GM12878 (cell line): ENCODE results near the gene TUT1. TPM values are rescaled to one million over a fixed set of nuclear protein-coding genes. Genes with fewer than 3 reads are reported as not detected.

Source experiments
- ATAC-seq: fragments of 200-7000 bp; cut with Tn5 transposase; 3 replicates; pipeline ENCODE4 v1.9.1; 2020; ENCODE audit warnings: mild to moderate bottlenecking, moderate library complexity
- BruUV-seq: library from RNA; stranded (reverse); fragments of 400-500 nt; replicated peaks from 2 replicates; lab custom pipeline; 2021; lab: Mats Ljungman, UMichigan
- CTCF ChIA-PET: fragments of 300-600 bp; sonication (Branson Sonifier 250); formaldehyde crosslinking; extraction: SDS; loops from one replicate; lab custom pipeline; 2021; ENCODE audit warnings: inconsistent platforms; lab: Yijun Ruan, JAX
- POLR2A ChIA-PET: fragments of 350-600 bp; formaldehyde crosslinking; extraction: SDS; loops from one replicate; lab custom pipeline; 2021; ENCODE audit warnings: inconsistent platforms; lab: Charles Lee
- RAD21 ChIA-PET: fragments of 300-600 bp; sonication (Branson Sonifier 250); formaldehyde crosslinking; loops from one replicate; lab custom pipeline; 2023; ENCODE audit warnings: antibody characterized with exemption; ENCODE audit not compliant: unreplicated experiment; lab: Charles Lee
- SMC1A ChIA-PET: fragments of 300-600 bp; sonication (Branson Sonifier 250); formaldehyde crosslinking; loops from one replicate; lab custom pipeline; 2023; ENCODE audit not compliant: unreplicated experiment, uncharacterized antibody; lab: Charles Lee
- DNase-seq: peaks from one replicate; pipeline ENCODE4 v3.0.0-alpha.2; 2011; ENCODE audit warnings: low read depth, low spot score
- FAIRE-seq: peaks from 3 replicates; lab custom pipeline; 2011; peaks lifted over from hg19 to GRCh38; lab: Jason Lieb, UNC
- H2AFZ ChIP-seq: 2 replicates; pipeline ENCODE4 v1.6.0; 2011; ENCODE audit warnings: low read depth, low read length, control low read depth; ENCODE audit not compliant: control insufficient read depth
- H3K27ac ChIP-seq: 2 replicates; pipeline ENCODE4 v1.5.1; 2011; ENCODE audit warnings: control low read depth; ENCODE audit not compliant: control insufficient read depth, insufficient read depth
- H3K27me3 ChIP-seq, 2 experiments: replicated peaks in 1 of 2; 2 replicates each; pipeline versions ENCODE4 v1.6.0 to v1.6.1; 2011; ENCODE audit warnings: low read length in 1 of 2; ENCODE audit not compliant: control insufficient read depth in 2 of 2, insufficient read depth in 2 of 2
- H3K36me3 ChIP-seq, 2 experiments: 2 replicates each; pipeline ENCODE4 v1.5.1; 2011; ENCODE audit warnings: low read length in 1 of 2; ENCODE audit not compliant: control insufficient read depth in 2 of 2, insufficient read depth in 2 of 2
- H3K4me1 ChIP-seq: 2 replicates; pipeline ENCODE4 v1.6.1; 2011; ENCODE audit warnings: mild to moderate bottlenecking, low read length, moderate library complexity, mixed read lengths; ENCODE audit not compliant: control insufficient read depth, insufficient read depth
- H3K4me2 ChIP-seq: 2 replicates; pipeline ENCODE4 v1.6.0; 2011; ENCODE audit warnings: control low read depth; ENCODE audit not compliant: control insufficient read depth, insufficient read depth
- H3K4me3 ChIP-seq: fragments of 200-600 bp; sonication (generic); 2 replicates; pipeline ENCODE4 v1.5.1; 2016
- H3K79me2 ChIP-seq: 2 replicates; pipeline ENCODE4 v1.6.0; 2011; ENCODE audit warnings: low read length; ENCODE audit not compliant: control insufficient read depth, insufficient read depth
- H3K9ac ChIP-seq: 2 replicates; pipeline ENCODE4 v1.8.0; 2011; ENCODE audit warnings: low read length, control low read depth, mixed read lengths; ENCODE audit not compliant: control insufficient read depth, insufficient read depth
- H3K9me3 ChIP-seq: replicated peaks from 3 replicates; pipeline ENCODE4 v1.5.1; 2011; ENCODE audit warnings: mild to moderate bottlenecking, low read length; ENCODE audit not compliant: control insufficient read depth, insufficient read depth
- H4K20me1 ChIP-seq: 2 replicates; pipeline ENCODE4 v1.6.0; 2011; ENCODE audit not compliant: control insufficient read depth, insufficient read depth
- BACH1 ChIP-seq: fragments of 450-650 bp; IDR thresholded peaks from 2 replicates; pipeline ENCODE4 v1.6.1; 2017; ENCODE audit warnings: mild to moderate bottlenecking, borderline replicate concordance
- ELK1 ChIP-seq: IDR thresholded peaks from 2 replicates; pipeline ENCODE4 v1.6.1; 2012; ENCODE audit warnings: low read depth, low read length, improper control_type of control experiment
- FOXM1 ChIP-seq: IDR thresholded peaks from 2 replicates; pipeline ENCODE4 v1.6.1; 2012; ENCODE audit warnings: low read depth, mild to moderate bottlenecking, inconsistent platforms, low read length, moderate library complexity
- PAX8 ChIP-seq: fragments of 450-650 bp; IDR thresholded peaks from 2 replicates; pipeline ENCODE4 v1.6.1; 2017; ENCODE audit warnings: mild to moderate bottlenecking, moderate library complexity
- RB1 ChIP-seq: fragments of 450-650 bp; formaldehyde crosslinking; IDR thresholded peaks from 2 replicates; pipeline ENCODE4 v1.6.1; 2017; ENCODE audit warnings: mild to moderate bottlenecking, borderline replicate concordance
- SP1 ChIP-seq: IDR thresholded peaks from one replicate; pipeline ENCODE4 v1.6.1; 2011; ENCODE audit warnings: low read depth, low read length
- ZSCAN29 ChIP-seq: fragments of 450-650 bp; IDR thresholded peaks from 2 replicates; pipeline ENCODE4 v1.6.1; 2017; ENCODE audit warnings: mild to moderate bottlenecking, moderate library complexity
- WGBS: methylation state at CpG from one replicate; pipeline ENCODE4 v1.1.6; 2016; ENCODE audit warnings: low lambda C conversion rate; ENCODE audit not compliant: insufficient replicate concordance, insufficient coverage; ENCODE audit errors: missing lambda C conversion rate; 5-methylcytosine and 5-hydroxymethylcytosine counted together
- in situ Hi-C: fragments of 300-500 bp; cut with MboI; formaldehyde crosslinking; loops from 9 replicates; pipeline ENCODE4 v1.14.3; 2018; ENCODE audit warnings: mixed read lengths
- intact Hi-C: fragments of 100-400 bp; cut with micrococcal nuclease; formaldehyde crosslinking; loops from one replicate; pipeline ENCODE4 v1.14.2; 2022; ENCODE audit not compliant: unreplicated experiment
- polyA plus RNA-seq, 11 experiments: library from polyadenylated mRNA; depleted of rRNA in 4 of 11; unstranded in 6 of 11; stranded (reverse) in 5 of 11; fragments of >200 nt; fragmentation: Nextera tagmentation in 4 of 11; fragmentation: Illumina TruSeq in 1 of 11; extraction: Ambion mirVana in 4 of 11; extraction: Trizol in 1 of 11; gene quantifications; 1 replicate in 1 of 11; 2 replicates in 10 of 11; pipeline versions ENCODE4 v1.2.1 to v1.2.3, GENCODE V29; 2011 to 2016; ENCODE audit warnings: inconsistent platforms in 2 of 11, missing spikeins in 2 of 11, low read depth in 1 of 11
- total RNA-seq, 4 experiments: library from RNA; depleted of rRNA in 3 of 4; stranded (reverse); fragments of >200 nt in 3 of 4; fragmentation: Illumina TruSeq in 1 of 4; extraction: Trizol in 1 of 4; gene quantifications; 2 replicates each; pipeline versions ENCODE4 v1.2.1 to v1.2.3, GENCODE V29; 2013 to 2021

The TUT1 gene
- total and polyA plus RNA-seq, 10 of the 15 experiments (the other 5 are each of a cell fraction or from before 2014, with no cell fraction given) = 1.1 to 29.9 (median 16.2) TPM

- Histone ChIP-seq H3K36me3 (peaks cover 3 to 15% of the 10 kb centered on the region in 2 experiments; a peak in 3 of 4 replicates), H4K20me1 (no peaks in the 10 kb centered on the region; the same call in 1 of the 2 replicates), H3K27me3 (no peaks in the 10 kb centered on the region), H3K4me1 (peaks cover 12% of the 10 kb centered on the region), H3K27ac (no peak overlapping the region), H3K79me2 (peaks cover 20% of the 10 kb centered on the region), H2AFZ (no peak overlapping the region), H3K4me2 (no peak overlapping the region), H3K4me3 (no peak overlapping the region), H3K9ac (no peak overlapping the region), H3K9me3 (no peaks in the 10 kb centered on the region)
- ChIA-PET CTCF (no interaction called here), POLR2A (interaction anchor here (0.7 to 1.2 kb wide), 2 partner anchors 18 to 225 kb away, joined by 3 read pairs; partner anchors contain the start of gene B3GAT3), SMC1A (no interaction called here), RAD21 (interaction anchor here (0.5 to 0.9 kb wide), 2 partner anchors 13 to 164 kb away, joined by 4 to 5 read pairs; partner anchors contain the start of gene TUT1)
- in situ Hi-C loops (no loop called here), intact Hi-C loops (loop anchor here (5.0 kb wide), 2 partner anchors 103 to 123 kb away; partner anchors contain the start of genes BSCL2, GNG3, HNRNPUL2 and TTC9C)
- no TSS peak for BruUV-seq
- TF ChIP-seq RB1 (no peak), BACH1 (no peak), ELK1 (no peak), ZSCAN29 (no peak), SP1 (no peak), FOXM1 (no peak), PAX8 (no peak)
- FAIRE-seq (no peak), ATAC-seq (no peak), DNase-seq (no peak)
- WGBS = 82% methylated on average over 13 of the region's 13 CpGs
Observed at GRCh38 chr11:62604460-62605120, 13.3 kb upstream of the TUT1 start.
